Measurements from ENCODE around the gene CMSS1.

The CMSS1 gene

DNA sequence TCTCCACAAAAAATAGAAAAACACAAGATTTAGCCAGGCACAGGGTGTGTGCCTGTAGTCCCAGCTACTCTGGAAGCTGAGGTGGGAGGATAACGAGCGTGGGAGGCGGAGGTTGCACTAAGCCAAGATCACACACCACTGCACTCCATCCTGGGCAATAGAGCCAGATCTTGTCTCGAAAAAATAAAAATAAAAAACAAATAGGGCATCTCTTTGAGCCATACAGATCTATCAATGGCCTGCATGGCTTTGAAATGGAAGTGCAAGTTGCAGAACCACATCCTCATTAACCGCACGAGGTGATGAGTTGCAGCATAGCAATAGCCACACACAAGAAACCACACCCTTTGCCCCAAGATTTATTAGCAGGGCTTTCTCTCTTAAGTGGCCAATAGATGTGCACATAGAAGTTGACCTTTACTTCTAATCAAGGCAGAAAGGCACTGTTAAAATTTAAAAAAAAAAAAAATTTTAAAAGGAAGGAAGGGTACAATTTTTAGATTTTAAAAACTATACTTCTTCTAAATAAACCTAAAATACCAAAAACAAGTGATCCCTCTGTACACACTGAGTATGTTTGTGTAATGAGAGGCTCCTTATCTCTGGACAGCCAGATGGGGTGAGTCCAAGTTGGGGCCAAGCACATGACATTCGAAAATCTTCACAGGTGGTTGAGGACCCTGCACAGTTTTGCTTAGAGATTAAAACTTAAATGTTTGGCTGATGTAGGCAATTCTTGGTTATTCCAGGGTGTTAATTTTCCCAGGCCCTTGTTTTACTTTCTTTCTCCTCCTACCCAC is 243.2 kb downstream of the CMSS1 start:
- peak in 1 of 5 experiments; percentile 81 for DNase-seq

DNA sequence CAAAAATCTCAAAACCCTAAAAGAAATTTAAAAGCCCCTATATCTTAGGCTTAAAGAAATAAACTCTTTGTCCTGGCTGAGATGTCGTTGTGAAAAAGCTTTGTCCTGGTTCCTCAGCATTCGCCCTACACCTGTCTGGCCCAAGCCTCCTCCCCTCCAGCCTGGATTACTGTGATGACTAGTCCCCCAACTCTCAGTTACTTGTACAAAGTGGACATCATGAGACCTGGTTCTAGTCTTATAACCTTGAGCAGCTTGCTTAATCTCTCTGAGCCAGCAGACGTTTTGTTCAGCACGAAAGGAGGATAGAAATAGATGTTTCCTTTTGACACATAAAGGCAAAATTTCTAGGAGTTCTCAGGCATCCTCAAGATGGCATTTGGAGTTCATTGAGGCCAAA is 245.0 kb downstream of the CMSS1 start:
- no peak for DNase-seq

DNA sequence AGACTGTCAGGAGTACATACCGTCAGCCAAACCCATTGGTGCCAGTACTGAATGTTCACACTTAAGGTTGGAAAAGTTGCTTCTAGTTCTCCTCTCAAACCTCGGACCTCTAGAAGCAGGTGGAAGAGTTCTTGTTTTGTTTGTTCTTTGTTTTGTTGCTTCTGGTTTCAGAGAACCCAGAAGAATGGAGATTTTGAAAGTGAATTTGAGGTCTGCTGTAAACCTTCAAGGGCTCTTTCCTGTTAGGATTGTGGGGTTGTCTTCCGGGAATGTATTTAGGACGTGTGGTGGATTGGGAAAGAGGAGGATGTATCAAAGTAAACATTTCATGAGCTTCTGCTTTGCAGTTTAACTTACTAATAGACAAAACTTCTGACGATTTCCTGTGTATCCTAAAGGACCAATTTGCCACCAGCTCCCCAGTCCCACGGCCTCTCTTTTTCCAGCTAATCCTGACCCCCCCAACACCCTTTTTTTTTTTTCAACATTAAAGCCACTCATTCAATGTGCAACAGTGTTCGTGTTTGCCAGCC is 246.3 kb downstream of the CMSS1 start:
- DNase-seq, result no peak

DNA sequence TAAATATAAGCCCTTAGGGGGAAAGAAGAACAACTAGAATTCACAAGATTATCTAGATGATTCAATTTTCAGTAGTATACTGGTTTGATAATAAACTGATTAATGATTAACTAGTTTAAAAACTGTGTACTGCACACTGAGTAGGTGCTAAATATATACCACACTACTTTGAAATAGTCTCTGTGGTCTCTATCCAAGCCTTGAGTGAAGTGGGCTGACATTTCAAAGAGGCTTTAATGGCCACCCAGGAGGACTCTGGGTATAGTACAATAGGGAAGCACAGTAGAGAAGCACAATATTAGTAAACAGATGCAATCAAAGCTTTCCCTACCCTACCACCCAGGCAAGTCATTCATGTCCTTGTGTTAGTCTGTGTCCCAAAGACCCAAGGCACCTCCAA is 249.9 kb downstream of the CMSS1 start:
- no peak for DNase-seq

DNA sequence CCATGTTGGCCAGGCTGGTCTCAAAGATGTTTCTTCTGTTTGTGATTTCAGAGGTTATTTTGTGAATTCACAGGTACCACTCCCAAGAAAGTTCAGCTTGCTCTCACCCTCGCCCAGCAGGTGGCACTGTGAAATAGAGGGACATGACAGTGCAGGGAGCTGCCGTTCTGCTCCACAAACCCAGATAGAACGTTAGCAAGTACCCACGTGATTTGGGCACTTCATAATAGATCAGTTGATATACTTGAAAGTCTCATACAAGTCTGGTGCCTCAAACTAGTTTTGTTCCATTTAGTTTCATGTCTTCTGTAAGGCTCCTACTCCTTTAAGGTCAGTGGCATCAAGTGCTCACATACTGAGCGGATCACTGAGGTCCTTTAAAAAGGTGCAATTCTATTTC is 251.2 kb downstream of the CMSS1 start:
- peak; percentile 31 to 90 (median 56) for DNase-seq

DNA sequence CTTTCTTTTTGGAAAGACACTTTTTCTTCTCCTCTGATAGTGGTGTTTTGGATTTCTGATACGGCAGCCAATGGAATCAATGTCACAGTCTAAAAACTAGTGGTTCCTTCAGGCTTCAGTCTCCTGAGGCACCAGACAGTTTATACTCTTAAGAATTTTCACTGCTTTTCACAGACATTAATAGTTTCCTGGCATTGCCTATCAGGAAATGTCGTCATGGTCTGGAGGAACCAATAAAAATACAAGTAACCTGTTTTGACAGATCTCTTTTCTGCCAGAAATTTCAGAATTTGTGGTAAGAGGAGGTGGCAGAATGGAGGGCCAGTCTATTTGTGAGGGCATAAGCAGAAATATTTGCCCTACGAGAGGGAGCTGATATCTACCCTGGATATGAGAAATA is 251.8 kb downstream of the CMSS1 start:
- DNase-seq, result no peak

DNA sequence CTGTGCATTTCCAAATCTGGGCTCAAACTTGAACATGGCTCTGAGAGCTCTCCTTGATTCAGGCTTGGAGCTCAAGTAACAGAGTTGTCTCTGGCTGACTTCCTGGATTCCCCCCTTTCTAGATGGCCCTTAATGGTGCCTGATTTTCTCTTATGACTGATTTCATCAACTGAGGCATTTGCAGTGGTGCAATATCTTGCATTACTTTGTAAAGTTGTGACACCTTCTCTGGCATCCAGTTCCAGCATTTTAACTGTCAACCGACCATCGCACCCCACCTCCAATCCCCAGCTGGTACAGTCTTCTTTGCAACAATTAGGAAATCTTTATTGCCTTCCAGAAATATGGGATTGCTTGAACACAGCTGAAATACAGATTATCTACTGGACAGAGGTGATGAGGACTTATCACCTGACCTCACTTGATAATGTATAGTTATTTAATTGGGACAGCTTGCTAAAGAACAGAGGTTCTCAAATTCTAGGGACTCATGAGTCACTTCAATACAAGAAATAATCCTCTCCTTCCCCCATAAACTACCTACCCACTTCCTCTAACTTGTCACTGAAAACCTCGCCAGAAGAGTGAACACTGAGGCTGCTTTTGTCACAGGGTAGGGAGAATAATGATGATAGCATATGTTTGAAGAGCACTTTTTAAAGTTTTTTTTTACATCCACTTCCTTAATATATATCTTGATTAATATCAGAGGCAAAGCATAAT is 254.8 kb downstream of the CMSS1 start:
- DNase-seq, result peak in 1 of 5 experiments; percentile 85

DNA sequence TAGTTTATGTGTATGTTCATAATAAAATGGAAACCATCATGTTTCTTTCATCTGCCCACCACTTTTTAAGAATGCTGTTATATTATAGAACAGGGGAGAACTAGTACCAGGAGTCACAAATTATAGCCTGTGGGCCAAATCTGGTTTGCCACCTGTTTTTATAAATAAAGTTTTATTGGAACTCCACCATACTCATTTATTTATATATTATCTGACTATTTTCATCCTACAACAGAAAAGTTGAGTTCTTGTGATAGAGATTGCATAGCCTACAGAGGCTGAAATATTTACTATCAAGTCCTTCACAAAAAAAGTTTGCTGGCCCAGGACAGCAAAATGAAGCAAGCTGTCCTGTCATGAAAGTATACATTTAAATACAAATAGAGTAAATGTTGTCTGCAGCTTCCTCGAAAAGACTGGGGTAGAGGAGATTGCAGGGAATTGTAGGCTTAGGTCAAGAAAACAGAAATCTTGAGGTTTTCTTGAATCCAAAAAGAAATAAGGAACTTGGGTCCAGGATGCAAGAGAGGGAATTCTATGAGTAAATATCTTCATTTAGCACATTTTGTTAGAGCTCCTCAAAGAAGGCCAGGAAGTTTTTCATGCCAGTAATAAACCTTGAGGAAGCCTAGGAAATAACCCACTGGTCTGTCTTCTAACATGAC is 255.5 kb downstream of the CMSS1 start:
- DNase-seq, result peak in 1 of 5 experiments; percentile 7

DNA sequence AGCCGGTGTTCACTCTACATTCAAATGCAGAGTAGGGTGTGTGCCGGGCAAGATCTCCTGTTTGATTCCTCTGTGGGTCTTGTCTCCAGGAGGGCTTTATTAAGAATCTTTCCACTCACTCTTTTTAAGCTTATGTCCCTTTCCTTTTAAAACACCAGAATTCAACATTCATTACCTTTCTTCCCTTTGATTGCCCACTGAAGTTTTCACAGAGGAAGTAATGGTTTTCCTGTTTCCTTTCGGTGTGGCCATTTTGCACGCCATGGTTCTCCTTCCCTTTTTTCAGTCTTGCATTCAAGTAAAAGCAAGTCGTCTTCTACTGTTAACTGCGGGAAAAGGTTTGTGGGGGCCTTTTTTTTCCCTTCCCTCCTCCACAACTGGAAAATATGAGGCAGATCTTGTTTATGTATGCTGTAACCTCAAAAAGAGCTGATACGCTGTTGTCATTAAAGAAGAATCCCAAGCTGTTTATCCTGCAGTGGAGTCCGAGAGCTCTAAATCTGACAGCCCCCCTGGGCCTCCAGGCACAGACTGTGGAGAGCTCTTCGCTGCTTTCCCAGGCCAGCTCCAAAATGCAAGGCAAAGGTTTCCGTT is 256.1 kb downstream of the CMSS1 start:
- DNase-seq, result peak in 2 of 5 experiments; percentile 7 to 48

DNA sequence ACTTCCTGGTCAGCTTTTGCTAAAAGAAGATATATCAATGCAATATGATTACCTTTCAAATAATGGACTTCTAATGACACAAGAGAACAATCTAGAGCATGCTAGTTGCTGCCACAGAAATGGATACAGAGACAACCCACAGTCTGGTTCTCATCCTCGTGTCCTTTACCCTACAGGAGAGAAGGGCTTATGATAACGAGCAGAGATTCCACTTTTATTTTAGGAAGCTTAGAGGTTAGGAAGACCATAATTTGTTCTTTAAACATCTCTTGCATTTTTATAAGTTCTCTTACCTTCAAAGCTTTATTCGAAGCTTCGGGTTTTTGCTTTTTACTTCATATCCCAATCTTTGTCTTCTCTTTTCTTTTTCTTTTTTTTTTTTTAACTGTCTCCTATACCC is 257.5 kb downstream of the CMSS1 start:
- no peak for DNase-seq

DNA sequence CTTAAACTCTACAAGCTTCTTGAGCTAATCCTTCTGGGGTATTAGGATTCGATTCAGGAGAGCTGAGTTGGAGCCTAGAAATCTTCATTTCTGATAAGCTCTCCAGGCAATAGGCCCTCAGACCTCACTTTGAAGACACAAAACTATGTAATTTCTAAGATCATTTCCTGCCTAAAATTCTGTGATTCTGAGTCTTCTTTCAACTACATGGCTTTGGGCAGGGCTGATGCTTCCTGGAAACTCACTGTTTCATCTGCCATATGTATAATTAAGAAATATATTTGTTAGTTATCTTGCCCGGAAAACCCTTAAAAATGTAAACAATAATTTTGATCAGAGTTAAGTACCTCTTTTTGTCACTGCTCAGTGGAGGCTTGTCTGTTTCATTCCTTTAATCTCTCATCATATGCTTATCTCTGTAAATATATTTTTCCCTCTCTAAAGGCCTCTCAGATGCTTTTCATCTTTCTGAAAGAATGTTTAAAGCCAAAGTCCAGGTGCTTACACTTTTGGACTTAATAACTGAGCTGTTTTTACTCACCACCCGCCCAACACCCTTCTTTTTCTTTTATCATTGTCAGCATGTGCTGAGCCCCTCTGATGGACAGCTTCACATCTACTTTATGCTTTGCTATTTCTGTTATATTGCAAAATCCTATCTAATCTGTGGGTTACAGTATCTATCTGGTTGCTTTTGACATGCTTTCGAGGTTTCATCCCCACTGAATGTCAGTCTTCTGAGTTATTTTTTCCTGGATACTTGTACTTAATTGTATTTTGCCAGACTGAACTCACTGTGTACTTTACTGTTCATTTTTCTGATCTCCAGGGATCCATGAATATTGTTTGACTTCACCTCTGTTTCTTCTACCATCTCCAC is 258.4 kb downstream of the CMSS1 start:
- peak in 1 of 5 experiments; percentile 22 for DNase-seq

DNA sequence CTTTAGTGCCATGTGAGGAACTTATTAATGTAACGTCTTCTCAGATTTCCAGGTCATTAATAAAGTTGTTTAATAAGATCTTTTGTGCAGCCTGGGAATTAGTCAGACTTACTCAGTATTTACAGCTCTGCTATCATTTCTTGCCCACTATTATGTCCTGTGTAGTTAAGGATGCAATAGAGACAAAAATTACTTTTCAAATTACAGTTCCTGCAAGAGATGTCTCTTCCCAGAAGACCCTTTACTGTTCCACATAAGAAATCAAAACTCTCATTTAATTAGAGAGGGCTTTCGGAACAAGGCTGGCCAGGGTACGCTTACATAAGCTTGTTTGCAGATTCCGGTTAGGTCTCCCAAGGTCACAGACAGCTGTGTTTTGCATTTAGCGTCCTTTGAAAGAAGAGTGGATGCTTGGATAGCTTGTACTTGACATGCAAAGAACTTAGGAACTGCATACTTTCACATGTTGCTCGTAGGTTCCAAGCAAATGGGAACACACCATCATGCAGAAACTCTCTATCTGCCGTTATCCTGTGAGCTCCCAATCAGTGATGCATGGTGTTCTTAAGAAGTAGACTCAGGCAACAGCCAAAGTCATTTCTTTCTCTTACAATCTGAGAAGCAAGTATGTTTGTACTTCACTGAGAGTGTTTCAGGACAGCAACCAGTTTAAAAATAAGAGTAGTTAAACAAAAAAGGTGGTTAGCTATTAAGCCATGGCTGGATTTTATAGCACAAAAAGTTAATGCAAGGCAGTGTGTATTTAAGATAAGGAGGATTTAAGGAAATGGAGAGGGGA is 259.3 kb downstream of the CMSS1 start:
- DNase-seq, result no peak

DNA sequence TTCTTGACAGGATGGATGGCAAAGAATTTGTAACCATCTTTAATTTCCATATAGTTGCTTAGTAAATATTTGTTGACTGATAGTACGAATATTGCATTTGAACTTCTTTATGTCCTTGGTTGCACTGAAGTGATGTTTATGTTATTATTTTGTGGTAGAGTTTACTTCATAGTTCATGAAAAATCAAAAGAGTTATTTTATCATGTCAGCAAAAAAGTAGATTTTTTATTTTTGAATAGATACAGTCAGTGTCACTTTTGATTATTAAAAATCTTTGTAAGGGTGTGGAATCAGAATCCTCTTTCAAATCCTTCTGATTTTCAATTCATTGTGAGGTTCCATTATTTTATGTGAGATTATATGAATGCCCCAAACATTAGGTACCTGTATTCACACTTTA is 261.7 kb downstream of the CMSS1 start:
- DNase-seq, result no peak

DNA sequence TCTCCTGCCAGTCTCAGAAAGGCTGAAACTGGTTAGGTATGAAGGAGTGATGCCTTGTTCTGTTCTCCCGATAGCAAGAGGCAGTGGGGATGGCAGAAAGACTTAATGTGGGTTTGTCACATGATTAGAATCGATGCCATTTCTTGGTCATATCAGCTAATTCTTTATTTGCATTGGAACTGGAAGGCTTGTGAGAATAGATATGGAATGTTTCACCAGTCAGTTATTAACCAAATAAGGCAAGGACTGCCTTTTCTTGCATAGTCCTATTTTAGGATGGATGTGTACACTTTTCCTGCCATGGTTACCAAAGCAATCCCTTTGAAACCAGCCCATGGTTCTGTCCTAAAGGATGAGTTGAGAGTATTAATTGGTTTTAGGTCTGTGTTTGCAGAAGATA is 262.9 kb downstream of the CMSS1 start:
- DNase-seq, result no peak

DNA sequence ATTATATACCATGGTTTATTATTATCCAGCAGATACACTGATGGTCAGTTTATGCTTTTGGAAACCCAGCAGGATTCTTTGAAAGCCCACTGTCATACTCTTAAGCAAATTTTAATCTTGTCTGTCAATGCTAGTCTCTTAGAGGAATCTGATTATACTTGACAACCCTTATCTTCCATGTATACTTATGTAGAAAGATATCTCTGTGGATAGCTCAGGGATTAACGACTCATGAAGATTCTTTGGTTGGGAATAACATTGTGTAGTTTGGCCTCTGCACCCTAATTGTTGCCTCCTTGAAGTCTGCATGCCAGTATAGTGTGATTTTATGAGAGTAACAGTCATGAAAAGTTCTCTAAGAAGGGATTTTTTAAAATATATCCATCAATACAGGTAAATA is 263.6 kb downstream of the CMSS1 start:
- no peak for DNase-seq

DNA sequence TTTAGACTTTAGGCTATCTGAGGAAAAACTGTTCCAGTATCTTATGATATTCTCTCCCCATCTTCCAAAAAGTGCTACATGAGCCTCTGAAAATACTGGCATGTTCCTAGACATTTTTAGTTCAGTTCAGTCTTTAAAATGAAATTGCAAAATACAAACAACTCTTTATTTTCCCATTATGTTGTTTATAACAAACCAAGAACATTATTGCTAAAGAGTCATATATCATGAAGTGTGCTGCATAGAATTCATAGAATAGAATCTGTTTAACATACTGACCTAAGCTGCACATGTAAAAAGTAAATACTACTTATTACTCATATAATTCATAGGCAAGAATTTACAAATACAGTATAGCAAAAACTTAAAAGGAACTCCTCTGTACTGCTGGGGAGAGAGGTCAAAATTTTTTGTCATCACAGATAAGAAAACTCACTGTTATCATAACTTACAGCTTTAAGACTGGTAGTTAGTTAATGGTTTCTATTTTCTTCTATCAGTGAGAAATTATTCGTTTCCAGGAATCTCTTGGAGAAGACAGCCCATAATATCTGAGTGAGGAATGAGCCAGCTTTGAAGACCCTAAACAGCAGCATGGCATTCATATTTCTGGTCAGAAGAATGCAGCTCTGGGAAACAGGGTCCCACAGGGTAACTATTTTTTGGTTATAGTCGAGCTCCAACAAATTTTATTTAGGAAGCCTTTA is 264.5 kb downstream of the CMSS1 start:
- DNase-seq, result no peak

DNA sequence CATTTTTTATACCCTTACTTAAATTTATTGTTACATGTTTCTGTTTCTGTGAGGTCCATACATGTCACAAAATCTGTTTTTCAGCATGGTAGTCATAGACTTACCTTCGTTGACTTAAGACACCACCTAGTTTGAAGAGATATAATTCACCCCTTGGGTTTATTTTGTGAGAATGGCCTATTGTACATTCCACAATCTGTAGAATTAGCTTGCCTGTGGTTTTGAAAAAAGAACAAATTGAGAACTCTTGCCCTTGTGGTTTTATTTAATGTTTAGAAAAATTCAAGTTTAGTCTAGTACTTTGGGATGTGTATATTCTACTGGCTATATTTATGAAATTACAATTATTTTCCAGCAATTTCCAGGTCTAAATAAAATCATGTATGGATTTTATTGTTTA is 265.1 kb downstream of the CMSS1 start:
- no peak for DNase-seq

DNA sequence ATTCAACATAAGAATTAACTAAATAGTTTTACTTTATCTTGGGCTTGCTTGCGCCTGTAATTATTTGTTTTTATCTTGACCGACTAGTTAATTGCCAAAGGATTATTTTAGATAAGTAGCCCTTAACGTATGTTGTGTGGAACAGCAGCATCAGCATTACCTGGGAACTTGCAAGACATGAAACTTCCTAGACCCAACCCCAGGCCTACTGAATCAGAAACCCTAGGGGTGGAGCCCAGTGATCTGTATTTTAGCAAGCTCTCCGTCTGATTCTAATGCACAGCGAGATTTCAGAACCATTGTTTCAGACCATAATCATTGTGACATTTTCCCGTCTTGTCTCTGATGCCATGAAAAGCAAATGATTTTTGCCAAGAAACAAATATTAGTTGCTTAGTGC is 265.5 kb downstream of the CMSS1 start:
- DNase-seq, result peak in 1 of 5 experiments; percentile 15

DNA sequence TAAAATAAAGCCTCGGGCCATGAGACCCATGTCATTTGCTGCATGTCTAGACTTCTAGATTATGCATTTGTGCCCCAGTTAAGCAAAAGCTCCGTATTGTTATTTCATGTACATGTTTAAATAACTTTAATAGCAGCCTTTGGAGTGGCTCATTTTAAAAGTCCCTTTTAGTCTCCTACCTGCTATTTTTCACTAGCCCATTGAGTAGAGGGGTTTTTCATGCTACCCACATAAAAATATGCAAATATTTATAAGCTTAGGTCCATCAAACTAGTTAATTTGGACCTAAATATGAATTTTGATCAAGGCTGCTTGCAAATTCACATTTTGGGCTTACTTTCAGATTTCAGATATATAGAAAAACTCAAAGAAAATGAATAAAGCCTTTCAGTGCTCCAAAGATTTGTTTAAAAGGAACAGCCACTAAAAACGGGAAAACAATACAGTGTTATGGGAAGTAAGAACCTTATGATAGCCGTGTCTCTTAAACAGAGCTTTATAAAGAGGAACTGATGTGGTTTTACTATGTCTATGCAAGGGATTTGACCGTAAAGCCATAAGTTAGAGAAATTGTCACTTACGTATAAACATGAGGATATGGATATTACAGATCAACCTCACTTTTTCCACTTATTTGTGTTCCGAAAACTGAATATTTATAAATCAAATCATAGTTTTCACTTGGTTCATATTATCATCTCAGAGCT is 266.6 kb downstream of the CMSS1 start:
- DNase-seq, result no peak

DNA sequence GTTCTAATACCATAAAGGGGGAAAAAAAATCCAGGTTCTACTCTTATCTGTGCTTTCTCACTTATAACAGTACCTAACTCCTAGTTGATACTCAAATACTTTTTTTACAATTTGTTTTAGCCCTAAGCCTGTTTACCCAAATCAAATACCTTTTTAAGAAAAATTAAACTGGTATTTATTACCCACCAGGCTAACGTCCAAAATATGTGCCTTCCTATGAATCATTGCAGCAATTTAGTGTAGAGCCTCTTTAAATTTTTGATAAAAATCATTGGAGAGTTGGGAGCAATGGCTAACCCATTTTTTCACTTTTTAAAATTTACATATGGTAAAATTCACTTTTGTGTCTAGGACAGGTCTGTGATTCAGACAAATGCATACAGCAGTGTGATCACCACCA is 268.7 kb downstream of the CMSS1 start:
- DNase-seq, result no peak
